HL-60 (cell line): ENCODE measurements around the gene KCNH1.

Source experiments
- DNase-seq, 2 experiments: peaks; one replicate each; pipeline ENCODE4 v3.0.0-alpha.2; 2010 to 2020; ENCODE audit warnings: low read depth in 1 of 2, low spot score in 1 of 2
- H3K27ac ChIP-seq: fragments of 250-450 bp; sonication (Bioruptor Pico); replicated peaks from 2 replicates; pipeline ENCODE4 v1.5.1; 2020; ENCODE audit warnings: mild to moderate bottlenecking, moderate library complexity
- H3K27me3 ChIP-seq: fragments of 250-450 bp; sonication (Bioruptor Pico); 2 replicates; pipeline ENCODE4 v1.5.1; 2021; ENCODE audit warnings: mild to moderate bottlenecking, moderate library complexity; ENCODE audit not compliant: insufficient read depth, poor library complexity, severe bottlenecking
- H3K4me3 ChIP-seq: replicated peaks from 2 replicates; pipeline ENCODE4 v1.5.1; 2011; ENCODE audit warnings: mild to moderate bottlenecking, control low read depth, low read length; ENCODE audit not compliant: insufficient read depth
- CTCF ChIP-seq: IDR thresholded peaks from one replicate; pipeline ENCODE4 v1.5.1; 2011; ENCODE audit warnings: low read length, control low read depth, inconsistent platforms; ENCODE audit not compliant: insufficient read depth
- GABPA ChIP-seq: IDR thresholded peaks from 2 replicates; pipeline ENCODE4 v1.6.1; 2012; ENCODE audit warnings: low read depth
- POLR2AphosphoS5 ChIP-seq: IDR thresholded peaks from 2 replicates; pipeline ENCODE4 v1.6.1; 2012; ENCODE audit warnings: low read depth
- SPI1 ChIP-seq: IDR thresholded peaks from 2 replicates; pipeline ENCODE4 v1.6.1; 2012; ENCODE audit warnings: low read depth, mild to moderate bottlenecking, borderline replicate concordance
- TF ChIP-seq, protein P1 (sequence below): IDR thresholded peaks from 2 replicates; pipeline ENCODE4 v1.6.1; 2012; ENCODE audit warnings: low read depth; ENCODE audit not compliant: insufficient replicate concordance

KCNH1 gene

DNA sequence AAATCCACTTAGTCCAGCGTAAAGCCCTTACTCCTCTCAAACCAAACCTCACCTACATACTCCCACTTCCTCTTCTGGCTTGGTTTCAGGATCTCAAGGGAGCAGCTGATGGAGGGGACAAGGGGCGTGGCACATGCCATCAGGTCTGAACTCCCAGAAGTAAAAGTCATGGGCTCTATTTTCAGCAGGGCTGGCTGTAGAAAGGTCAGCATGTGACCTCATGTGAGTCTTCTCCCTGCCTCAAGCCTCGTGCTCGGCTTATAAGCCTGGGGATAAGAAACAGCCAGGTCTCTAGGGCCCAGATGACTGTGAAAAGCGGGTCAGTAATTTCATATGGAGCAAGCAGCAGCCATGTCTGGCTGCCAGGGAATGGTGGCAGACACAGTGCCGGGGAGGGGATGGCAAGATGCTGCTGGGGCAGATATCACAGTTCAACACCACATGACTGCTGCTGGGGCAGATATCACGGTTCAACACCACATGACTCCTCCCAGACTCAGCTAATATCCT, 227.9 kb downstream of the KCNH1 start:
- no peak overlapping the region for H3K4me3 ChIP-seq
- TF ChIP-seq SPI1 (no peak), POLR2AphosphoS5 (no peak), CTCF (no peak), GABPA (no peak)
- TF ChIP-seq, protein P1, sequence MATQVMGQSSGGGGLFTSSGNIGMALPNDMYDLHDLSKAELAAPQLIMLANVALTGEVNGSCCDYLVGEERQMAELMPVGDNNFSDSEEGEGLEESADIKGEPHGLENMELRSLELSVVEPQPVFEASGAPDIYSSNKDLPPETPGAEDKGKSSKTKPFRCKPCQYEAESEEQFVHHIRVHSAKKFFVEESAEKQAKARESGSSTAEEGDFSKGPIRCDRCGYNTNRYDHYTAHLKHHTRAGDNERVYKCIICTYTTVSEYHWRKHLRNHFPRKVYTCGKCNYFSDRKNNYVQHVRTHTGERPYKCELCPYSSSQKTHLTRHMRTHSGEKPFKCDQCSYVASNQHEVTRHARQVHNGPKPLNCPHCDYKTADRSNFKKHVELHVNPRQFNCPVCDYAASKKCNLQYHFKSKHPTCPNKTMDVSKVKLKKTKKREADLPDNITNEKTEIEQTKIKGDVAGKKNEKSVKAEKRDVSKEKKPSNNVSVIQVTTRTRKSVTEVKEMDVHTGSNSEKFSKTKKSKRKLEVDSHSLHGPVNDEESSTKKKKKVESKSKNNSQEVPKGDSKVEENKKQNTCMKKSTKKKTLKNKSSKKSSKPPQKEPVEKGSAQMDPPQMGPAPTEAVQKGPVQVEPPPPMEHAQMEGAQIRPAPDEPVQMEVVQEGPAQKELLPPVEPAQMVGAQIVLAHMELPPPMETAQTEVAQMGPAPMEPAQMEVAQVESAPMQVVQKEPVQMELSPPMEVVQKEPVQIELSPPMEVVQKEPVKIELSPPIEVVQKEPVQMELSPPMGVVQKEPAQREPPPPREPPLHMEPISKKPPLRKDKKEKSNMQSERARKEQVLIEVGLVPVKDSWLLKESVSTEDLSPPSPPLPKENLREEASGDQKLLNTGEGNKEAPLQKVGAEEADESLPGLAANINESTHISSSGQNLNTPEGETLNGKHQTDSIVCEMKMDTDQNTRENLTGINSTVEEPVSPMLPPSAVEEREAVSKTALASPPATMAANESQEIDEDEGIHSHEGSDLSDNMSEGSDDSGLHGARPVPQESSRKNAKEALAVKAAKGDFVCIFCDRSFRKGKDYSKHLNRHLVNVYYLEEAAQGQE = no peak
- no peaks in the 10 kb centered on the region for H3K27me3 ChIP-seq
- H3K27ac ChIP-seq = no peak overlapping the region
- no peak for DNase-seq

DNA sequence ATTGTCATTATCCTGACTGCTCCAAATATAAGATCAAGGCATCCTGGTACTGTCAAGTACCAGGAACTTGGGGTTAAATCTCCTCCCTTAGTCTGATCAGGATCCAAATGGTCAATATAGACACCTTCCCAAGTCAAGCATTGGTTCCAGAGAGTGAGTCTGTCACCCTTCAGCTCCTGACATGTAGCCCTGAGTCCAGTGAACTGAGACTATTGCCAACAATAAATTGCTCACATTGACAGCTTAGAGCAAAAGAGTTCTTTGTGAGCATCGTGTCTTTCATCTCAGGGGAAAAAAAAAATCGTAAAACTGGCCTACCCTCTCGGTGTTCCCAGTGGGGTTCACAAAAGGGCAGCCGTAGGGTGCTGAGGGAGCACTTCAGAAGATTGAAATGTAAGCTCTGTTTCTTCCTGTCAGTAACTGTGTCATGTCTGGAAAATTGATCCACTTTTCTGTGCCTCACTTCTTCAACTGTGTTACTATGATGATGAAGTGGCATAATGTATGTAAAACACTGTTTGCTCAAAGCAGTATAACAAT, 228.5 kb downstream of the KCNH1 start:
- Histone ChIP-seq H3K4me3 (no peak overlapping the region), H3K27ac (no peak overlapping the region), H3K27me3 (no peaks in the 10 kb centered on the region)
- no peak for TF ChIP-seq GABPA
- no peak for TF ChIP-seq CTCF
- no peak for TF ChIP-seq POLR2AphosphoS5
- TF ChIP-seq, protein P1 = no peak
- no peak for TF ChIP-seq SPI1
- DNase-seq = no peak

GRCh38 chr1:210901981-210902770, 231.8 kb downstream of the KCNH1 start:
- H3K27me3 ChIP-seq = no peaks in the 10 kb centered on the region
- H3K4me3 ChIP-seq = no peak overlapping the region
- no peak for DNase-seq
- H3K27ac ChIP-seq = no peak overlapping the region
- TF ChIP-seq, protein P1 = no peak
- TF ChIP-seq CTCF = no peak
- TF ChIP-seq GABPA = no peak
- TF ChIP-seq SPI1 = no peak
